ENCODE measurements around the gene ZNF710.
"Not testable (repeated sequence)": the region's sequence is repeated elsewhere in the genome, so short reads cannot be mapped to it uniquely, and the experiment has no call there.

ZNF710 gene

DNA sequence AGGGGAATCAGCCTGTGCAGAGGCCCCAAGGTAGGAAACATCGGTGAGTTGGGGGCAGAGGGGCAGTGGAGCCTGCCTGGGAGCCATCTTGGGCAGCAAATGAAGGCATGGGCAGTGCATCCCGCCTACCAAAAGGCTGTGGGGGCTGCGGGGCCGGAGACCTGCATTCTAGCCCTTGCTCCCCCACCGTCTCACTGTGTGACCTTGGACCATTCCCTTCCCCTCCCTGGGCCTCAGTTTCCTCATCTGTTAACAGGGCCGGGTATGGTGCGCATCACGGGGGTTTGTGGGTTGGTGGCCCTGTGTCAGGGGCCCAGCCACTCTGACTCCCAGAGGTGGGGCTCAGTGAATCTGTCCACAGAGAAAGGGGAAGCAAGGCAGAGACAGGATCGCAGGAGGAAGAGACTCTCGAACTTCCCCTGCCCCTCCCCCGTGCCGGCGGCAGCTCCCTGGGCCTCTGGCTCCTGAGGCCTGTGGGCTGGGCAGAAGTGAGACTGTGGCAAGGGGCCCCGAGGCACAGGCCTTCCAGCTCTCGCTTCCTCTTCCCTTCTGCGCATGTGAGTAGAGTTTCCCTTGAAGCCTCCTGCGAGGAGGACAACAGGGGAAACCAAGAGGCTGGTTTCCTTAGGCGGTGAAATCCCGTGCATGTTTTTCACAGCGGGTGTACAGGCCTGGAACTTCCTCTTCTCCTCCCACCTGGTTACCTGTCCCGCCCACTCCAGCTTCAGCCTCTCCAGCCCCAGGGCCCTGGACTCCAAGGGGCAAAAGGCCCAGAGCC is 58.3 kb downstream of the ZNF710 start:
- DNase-seq (ENCODE audit: low spot score) = peak; percentile 75

DNA sequence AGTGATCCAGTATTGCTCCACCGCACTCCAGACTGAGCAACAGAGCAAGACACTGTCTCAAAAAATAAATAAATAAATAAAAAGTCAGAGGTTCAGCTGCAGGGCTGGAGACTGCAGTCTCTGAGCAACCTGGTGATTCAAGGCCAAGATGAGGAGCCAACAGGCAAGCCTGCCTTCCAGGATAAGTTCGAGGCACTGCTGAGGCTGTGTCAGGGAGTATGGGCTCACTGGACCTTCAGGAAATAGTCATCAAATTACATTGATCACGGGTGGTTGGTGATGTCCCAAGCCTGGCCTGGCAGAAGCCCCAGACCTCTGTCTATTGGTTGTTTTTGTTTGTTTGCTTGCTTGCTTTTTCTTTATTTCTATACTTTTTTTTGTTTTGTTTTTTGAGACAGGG is 59.7 kb downstream of the ZNF710 start:
- no peak for DNase-seq (ENCODE audit: low spot score)

DNA sequence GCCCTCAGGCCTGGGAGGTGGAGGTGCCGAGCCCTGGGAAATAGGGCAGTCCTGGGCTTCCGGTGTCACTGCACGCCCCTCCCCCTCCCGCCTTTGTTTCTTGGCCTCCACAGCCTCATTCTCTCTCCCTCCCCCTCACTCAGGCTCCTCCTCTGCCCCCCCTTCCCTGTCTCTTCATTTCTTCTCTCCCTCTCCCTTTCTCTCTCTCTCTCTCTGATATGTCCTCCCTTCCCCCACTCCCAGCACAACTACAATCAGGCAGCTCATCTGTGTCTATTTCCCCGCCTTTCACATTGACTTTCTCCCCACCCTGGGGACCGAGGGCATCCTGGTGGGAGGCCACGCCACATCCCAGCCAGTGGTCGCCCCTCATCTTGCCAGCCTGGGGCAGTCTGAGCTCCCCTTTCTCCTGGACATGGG is 60.9 kb downstream of the ZNF710 start:
- DNase-seq (ENCODE audit: low spot score) = no peak

DNA sequence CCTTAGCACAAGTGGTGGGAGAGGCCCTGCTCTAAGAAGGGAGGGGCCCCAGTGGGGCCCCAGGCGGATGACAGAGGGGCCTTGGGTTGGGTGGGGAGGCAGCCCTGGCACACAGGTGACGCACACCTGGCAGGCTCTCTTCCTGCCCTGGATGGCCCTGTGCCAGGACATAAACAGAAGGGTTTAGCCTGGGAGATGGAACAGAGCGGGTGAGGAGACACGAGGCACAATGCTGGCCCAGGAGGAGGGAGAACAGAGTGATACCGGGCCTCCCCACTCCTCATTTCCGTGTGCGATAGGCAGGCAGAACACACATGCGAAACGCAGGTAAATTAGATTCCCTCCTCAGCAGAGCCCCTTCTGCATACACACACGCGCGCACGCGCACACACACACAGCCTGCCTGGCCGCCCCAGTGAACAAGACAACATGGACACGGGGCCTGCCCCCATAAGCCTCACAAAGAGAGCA is 61.4 kb downstream of the ZNF710 start:
- DNase-seq (ENCODE audit: low spot score) = no peak

DNA sequence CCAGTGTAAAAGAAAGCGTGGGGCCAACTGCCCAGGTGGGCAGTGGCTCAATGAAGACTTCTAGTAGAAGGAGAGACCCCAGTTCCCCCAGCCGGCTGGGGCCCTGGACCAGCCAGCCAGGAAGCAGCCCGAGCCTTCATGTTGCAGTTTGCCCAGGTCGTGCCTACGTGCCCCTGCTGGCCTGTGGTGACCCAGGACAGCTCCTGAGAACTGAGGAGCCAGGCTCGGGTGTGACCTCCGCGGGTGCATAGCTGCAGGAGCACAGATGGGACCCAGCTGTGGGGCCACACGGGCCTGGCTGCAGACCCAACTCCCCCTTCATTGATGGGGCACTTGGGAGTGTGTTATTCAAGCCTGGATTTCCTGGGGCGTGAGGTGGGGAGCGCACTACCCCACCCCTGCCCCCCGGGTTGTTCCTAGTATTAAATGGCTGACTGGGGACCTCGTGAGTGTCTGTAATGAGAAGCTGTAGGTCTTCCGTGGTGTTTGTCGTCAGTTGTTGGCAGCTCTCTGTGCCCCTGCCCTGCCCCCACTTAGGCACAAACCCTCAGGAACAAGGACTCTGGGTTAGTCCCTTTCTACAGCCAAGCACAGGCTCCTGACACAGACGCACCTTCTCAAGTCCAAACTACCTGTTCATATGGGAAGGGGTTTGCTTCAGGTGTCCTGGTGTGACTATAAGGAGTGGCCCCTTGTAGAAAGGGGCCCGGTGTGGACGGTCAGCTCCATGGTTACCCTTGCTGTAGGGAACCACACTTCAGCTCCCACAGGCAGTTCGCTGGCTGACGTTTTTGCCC is 62.0 kb downstream of the ZNF710 start:
- no peak for DNase-seq (ENCODE audit: low spot score)

DNA sequence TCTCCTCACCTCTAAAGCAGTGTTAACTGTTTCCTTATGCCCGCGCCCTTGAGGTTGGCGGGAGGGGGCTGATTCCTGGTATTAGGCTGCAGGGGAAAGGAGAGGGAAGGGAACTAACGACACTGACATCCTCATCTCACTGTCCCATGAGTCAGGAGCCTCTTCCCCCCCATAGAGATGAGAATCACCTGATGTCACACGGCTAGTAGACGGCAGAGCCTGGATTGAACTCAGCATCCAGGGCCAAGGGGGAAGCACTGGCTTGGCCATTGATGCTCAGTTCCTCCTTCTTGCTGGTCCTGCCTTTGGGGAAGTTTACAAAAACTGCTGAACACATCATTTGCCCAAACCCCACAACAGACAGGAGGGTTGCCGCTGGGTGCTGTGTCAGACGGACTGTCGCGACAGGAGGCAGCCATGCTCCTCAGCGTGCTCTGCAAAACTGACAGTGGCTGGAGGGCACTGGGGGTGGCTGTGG is 62.7 kb downstream of the ZNF710 start:
- peak; percentile 27 for DNase-seq (ENCODE audit: low spot score)

DNA sequence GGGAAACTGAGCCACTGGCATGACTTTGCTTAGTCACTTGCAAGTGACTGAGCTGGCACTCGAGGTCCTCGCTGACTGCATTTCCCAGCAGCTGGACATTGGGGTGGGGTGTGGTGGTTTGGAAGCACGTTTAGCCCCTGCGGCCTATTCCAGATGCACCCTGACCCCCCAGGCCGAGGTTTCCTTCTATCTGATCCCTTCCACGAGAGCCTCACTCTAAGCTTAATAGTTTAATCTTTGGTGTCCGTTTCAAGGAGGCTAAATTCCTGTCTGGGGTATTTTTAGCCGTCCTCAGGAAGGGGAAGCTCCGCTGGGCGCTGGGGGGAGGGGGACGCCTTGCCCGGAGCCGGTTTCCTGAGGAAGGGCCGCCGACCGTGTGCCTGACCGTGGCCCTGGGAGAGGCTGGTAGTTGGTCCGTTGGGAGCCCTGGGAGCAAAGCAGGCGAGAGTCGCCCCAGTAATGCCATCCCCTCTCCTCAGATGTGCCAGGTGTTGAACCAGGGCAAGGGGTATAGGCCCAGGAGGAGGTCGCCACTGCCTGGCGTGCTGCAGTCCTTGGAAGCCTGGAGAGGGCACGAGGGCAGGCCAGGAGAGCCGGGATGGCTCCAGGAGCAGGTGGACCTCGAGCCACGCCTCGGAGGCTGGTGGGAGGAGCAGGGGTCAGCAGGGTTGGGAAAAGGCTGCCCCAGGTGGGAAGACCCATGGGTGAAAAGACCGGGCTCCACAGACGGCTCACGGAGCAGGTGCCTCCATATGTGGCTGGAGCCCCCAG is 64.0 kb downstream of the ZNF710 start:
- DNase-seq (ENCODE audit: low spot score) = no peak

DNA sequence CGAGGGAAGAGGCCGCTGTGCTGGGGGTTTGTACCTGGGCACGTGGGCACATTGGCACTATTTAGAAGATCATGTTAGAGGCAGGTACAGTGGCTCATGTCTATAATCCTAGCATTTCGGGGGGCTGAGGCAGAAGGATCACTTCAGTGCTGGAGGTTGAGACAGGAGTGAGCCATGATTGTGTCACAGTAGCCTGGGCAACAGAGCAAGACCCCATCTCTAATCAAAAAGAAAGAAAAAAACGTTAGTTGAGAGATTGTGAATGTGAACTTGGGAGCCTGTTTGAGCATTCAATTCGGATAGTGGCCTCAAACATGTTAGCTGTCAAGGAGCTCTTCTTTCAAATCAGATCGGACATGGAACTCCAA is 64.5 kb downstream of the ZNF710 start:
- DNase-seq (ENCODE audit: low spot score) = no peak

DNA sequence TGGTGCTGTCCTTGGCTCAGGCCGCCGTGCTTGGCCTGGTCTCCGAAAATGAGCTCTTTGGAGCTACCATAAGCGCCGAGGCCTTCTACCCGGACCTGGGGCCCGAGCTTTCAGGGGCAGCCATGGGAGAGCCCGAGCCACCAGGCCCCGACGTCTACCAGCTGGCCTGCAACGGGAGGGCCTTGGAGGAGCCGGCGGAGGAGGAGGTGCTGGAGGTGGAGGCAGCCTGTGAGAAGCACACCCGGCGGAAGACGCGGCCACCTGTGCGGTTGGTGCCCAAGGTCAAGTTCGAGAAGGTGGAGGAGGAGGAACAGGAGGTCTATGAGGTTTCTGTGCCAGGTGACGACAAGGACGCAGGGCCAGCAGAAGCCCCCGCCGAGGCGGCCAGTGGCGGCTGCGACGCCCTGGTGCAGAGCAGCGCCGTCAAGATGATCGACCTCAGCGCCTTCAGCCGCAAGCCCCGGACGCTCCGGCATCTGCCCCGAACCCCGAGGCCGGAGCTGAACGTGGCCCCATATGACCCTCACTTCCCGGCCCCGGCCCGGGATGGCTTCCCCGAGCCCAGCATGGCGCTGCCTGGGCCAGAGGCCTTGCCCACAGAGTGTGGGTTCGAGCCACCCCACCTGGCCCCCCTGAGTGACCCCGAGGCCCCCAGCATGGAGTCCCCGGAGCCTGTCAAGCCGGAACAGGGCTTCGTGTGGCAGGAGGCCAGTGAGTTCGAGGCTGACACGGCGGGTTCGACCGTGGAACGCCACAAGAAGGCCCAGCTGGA is 66.2 kb downstream of the ZNF710 start:
- DNase-seq (ENCODE audit: low spot score) = no peak

DNA sequence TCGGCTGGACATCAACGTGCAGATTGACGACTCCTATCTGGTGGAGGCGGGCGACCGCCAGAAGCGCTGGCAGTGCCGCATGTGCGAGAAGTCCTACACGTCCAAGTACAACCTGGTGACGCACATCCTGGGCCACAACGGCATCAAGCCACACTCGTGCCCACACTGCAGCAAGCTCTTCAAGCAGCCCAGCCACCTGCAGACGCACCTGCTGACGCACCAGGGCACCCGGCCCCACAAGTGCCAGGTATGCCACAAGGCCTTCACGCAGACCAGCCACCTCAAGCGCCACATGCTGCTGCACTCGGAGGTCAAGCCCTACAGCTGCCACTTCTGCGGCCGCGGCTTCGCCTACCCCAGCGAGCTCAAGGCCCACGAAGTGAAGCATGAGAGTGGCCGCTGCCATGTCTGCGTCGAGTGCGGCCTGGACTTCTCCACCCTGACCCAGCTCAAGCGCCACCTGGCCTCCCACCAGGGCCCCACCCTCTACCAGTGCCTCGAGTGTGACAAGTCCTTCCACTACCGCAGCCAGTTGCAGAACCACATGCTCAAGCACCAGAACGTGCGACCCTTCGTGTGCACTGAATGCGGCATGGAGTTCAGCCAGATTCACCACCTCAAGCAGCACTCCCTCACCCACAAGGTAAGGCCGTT is 67.0 kb downstream of the ZNF710 start:
- no peak for DNase-seq (ENCODE audit: low spot score)

DNA sequence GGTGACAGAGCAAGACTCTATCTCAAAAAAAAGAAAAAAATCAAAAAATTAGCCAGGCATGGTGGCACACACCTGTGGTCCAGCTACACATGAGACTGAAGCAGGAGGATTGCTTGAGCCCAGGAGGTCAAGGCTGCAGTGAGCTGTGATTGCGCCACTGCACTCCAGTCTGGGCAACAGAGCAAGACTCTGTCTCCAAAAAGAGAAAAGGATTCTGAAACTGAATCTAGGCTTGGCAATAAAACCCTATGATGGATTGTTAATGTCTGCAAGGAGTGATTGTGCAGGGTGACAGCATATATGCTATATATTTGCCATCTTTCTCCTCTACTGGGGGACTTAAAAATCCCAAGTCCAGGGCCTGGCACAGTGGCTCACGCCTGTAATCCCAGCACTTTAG is 69.5 kb downstream of the ZNF710 start:
- DNase-seq (ENCODE audit: low spot score) = not testable (repeated sequence)

DNA sequence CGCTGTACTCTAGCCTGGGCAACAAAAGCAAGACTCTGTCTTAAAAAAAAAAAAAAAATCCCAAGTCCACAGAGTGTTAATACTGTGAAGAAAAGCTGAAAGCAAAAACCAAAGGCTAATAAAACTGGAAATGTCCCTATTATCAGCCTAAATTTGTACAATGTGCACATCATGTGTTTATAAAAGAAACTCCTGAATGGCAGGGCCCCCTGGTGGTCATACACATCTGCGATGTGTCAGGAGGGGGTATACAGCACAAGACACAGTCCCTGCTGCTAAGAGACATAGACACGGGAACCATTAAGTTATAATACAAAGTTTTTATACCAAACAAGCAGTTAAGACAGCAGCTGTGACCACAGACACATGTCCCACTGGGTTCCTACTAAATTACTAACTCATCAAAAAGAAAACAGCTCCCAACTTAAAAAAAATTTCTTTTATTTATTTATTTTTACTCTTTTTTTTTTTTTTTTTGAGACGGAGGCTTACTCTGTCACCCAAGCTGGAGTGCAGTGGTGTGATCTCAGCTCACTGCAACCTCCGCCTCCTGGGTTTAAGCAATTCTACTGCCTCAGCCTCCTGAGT is 70.2 kb downstream of the ZNF710 start:
- DNase-seq (ENCODE audit: low spot score) = peak; percentile 71

DNA sequence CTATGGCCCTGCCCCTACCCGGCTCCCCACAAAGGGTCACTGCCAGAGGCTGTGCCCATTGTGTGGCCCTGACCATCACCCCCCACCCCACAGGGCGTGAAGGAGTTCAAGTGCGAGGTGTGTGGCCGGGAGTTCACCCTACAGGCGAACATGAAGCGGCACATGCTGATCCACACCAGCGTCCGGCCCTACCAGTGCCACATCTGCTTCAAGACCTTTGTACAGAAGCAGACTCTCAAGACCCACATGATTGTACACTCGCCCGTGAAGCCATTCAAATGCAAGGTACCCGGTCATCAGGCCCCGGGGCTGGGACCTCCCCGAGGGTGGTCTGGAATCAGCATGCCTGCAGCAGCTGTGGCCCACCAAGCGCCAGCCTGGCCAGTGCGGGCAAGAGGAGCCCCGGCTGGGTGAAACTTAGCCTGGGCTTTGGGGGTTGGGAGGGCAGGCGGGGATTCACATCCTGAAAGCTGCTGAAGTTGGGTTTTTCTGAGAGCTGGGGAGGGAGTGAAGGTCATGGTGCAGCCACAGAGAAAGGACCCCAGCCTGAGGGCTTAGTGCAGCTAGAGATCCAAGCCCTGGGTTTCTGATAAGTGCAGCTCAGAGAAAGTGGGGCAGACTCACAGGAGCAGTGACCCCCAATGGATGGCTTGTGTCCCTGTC is 72.0 kb downstream of the ZNF710 start:
- DNase-seq (ENCODE audit: low spot score) = no peak

DNA sequence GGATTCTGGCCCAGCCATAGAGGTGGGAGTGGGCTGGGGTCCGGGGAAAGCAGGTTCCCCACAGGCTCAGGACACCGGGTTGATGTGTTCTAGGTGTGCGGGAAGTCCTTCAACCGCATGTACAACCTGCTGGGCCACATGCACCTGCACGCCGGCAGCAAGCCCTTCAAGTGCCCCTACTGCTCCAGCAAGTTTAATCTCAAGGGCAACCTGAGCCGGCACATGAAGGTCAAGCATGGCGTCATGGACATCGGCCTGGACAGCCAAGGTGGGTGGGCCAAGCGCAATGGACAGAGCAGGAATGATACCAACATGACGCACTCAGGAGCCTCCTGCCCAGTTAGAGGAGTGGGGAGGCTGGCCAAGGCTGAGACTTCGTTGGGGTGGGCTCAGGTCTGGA is 72.9 kb downstream of the ZNF710 start:
- DNase-seq (ENCODE audit: low spot score) = no peak

DNA sequence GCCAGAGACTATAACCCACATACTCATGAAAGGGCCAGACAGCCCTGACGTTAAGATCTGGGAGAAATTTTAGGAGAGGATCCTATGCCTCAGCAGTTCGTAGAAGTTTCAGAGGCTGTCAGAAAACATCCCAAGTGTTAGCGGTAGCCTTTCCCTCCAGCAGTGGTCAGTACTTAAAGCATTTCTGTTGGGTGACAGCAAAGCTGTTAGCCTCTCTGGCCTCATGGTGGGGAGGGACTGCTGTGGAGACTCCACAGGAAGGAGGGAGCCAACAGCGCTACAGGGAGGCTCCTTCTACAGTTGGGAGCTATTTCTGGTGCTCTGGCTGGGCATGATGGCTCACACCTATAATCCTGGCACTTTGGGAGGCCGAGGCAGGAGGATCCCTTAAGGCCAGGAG is 73.8 kb downstream of the ZNF710 start:
- no peak for DNase-seq (ENCODE audit: low spot score)

DNA sequence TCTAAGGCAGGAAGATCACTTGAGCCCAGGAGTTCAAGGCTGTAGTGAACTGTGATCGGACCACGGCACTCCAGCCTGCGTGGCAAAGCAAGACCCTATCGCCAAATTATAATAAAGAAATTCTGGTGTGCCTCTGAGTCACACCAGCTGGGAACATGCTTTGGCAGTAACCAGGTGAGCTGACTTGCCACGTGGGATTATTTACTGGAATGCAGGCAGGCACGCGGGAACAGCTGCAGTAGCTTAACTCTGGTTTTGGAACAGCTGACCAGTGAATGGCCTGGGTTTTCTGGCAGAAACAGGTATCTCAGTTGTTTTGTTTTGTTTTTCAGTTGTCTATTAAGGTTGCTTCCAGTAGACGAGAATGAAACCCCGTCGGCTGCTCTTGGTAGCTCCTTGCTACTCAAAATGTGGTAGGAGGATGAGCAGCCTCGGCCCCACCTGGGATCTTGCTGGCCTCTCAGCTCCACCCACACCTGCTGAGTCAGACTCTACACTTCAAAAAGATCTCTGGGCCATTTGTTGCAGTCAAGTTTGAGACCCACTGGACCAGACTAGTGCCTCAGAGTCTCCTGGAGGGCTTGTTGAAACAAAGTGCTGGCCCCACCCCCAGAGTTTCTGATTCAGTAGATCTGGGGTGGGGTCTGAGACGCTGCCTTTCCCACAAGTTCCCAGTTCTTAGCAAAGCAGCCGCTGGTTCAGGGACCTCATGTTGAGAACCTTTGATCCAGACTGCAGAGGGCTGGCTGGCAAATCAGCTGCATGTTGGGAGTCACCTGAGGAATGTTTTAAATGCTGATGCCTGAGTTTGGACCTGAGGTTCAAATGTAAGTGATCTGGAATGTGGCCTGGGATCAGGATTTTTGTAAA is 74.5 kb downstream of the ZNF710 start:
- no peak for DNase-seq (ENCODE audit: low spot score)

DNA sequence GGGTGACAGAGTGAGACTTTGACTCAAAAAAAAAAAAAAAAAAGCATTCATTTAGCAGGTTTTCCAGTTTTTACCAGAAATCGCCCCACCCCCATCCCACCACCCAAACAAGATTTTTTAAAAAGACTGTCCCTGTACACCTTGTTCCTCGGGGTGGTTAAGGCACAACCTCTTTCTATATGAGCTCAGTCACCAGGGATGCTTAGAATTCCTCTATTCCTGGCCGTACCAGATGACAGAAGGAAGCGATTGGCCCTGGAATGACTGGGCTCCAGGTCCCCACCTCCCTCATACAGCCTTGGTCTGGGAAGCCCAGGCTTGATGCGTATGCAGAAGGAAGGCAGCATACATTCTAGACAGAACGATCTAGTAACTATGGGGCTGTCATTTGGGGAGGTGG is 75.6 kb downstream of the ZNF710 start:
- DNase-seq (ENCODE audit: low spot score) = no peak

DNA sequence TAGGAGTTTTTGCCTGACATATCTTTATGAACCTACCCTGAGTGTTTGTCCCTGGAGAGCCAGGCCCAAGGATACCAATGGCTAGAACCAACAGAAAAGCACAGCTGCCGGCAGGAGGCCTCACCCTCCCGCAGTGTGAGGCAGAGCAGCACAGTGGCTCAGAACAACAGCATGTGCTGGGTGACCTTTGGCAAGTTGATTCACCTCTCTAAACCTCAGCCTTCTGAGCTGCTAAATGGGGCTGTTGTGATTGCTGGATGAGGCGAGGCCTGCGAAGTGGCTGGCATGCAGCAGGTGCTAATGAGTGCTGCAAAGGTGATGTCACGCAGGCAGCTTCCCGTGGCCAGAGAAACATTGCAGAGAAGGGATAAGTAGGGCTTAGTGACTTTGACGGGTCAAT is 77.8 kb downstream of the ZNF710 start:
- DNase-seq (ENCODE audit: low spot score) = no peak
